Measurements from ENCODE around the gene TBX4.

- TF ChIP-seq CTCF (IDR thresholded peaks at IDR 0.05) (no peak), POLR2AphosphoS5 (IDR thresholded peaks at IDR 0.05) (no peak), POLR2A (IDR thresholded peaks at IDR 0.05; ENCODE audit: low read depth) (no peak), EP300 (IDR thresholded peaks at IDR 0.05) (no peak)
These were observed 41.3 kb upstream of the TBX4 start for GRCh38 chr17:61411011-61411260.
